T follicular helper cell (primary cell): Measurements from ENCODE around the gene CEP78.

Experiments
- DNase-seq: peaks from one replicate; pipeline ENCODE4 v3.0.0-alpha.2; 2020; ENCODE audit warnings: low read depth

The CEP78 gene

GRCh38 chr9:78309066-78309465 lies 73.2 kb downstream of the CEP78 start:
- no peak for DNase-seq

- no peak for DNase-seq
Measured at GRCh38 chr9:78311075-78311474, 75.2 kb downstream of the CEP78 start.

GRCh38 chr9:78311886-78312524 lies 76.1 kb downstream of the CEP78 start:
- DNase-seq, result no peak

GRCh38 chr9:78314550-78314949 lies 78.7 kb downstream of the CEP78 start:
- no peak for DNase-seq

- no peak for DNase-seq
Measured at GRCh38 chr9:78314953-78315870, 79.3 kb downstream of the CEP78 start.

GRCh38 chr9:78316166-78316892 lies 80.5 kb downstream of the CEP78 start:
- DNase-seq, result no peak

- no peak for DNase-seq
Measured at GRCh38 chr9:78319197-78320029, 83.5 kb downstream of the CEP78 start.

GRCh38 chr9:78320030-78320693 lies 84.3 kb downstream of the CEP78 start:
- DNase-seq, result no peak

GRCh38 chr9:78320875-78321496 lies 85.1 kb downstream of the CEP78 start:
- DNase-seq, result no peak

GRCh38 chr9:78321505-78321904 lies 85.6 kb downstream of the CEP78 start:
- DNase-seq, result no peak

GRCh38 chr9:78324068-78324650 lies 88.3 kb downstream of the CEP78 start:
- no peak for DNase-seq

- no peak for DNase-seq
Measured at GRCh38 chr9:78324682-78325081, 88.8 kb downstream of the CEP78 start.

GRCh38 chr9:78325343-78325742 lies 89.5 kb downstream of the CEP78 start:
- DNase-seq, result no peak

- DNase-seq, result no peak
Measured at GRCh38 chr9:78325846-78326360, 90.0 kb downstream of the CEP78 start.

- no peak for DNase-seq
Measured at GRCh38 chr9:78326564-78326963, 90.7 kb downstream of the CEP78 start.
